HG03342 (cell line): Measurements from ENCODE around the gene PCDHGA12.
"Not testable (repeated sequence)": the region's sequence is repeated elsewhere in the genome, so short reads cannot be mapped to it uniquely, and the experiment has no call there.

Experiments used
- ATAC-seq: cut with Tn5 transposase; IDR thresholded peaks from one replicate; pipeline ENCODE4 v1.9.1; 2021; ENCODE audit warnings: mild to moderate bottlenecking, moderate library complexity; ENCODE audit not compliant: unreplicated experiment

Gene PCDHGA12

DNA sequence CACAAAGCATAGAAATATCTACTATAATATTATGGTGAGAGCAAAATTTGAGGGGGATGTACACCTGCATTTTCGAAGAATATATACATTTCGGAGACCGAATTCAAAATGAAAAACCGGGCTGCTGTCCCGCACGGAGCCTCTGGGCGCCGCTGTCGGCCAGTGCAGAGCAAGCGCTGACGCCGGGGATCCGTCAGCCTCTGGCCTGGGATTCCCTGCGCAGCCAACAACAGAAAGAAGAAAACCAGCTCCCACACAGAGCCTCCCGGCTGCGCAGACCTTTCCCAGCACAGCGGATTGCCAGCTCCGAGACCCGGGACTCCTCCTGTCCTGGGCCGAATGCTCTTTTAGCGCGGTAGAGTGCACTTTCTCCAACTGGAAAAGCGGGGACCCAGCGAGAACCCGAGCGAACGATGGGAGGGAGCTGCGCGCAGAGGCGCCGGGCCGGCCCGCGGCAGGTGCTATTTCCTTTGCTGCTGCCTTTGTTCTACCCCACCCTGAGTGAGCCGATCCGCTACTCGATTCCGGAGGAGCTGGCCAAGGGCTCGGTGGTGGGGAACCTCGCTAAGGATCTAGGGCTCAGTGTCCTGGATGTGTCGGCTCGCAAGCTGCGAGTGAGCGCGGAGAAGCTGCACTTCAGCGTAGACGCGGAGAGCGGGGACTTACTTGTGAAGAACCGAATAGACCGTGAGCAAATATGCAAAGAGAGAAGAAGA lies 22.4 kb upstream of the PCDHGA12 start, which contains the start of gene PCDHGB6:
PCDHGB6 (plus strand) TSS at position 232 of the 716 bp plus-strand sequence; CDS start at position 414, 182 bp downstream.
- ATAC-seq: peak; percentile 82

- no peak for ATAC-seq
These were observed 20.6 kb upstream of the PCDHGA12 start for GRCh38 chr5:141409598-141410306.

GRCh38 chr5:141411575-141411974 lies 18.7 kb upstream of the PCDHGA12 start:
- no peak for ATAC-seq

DNA sequence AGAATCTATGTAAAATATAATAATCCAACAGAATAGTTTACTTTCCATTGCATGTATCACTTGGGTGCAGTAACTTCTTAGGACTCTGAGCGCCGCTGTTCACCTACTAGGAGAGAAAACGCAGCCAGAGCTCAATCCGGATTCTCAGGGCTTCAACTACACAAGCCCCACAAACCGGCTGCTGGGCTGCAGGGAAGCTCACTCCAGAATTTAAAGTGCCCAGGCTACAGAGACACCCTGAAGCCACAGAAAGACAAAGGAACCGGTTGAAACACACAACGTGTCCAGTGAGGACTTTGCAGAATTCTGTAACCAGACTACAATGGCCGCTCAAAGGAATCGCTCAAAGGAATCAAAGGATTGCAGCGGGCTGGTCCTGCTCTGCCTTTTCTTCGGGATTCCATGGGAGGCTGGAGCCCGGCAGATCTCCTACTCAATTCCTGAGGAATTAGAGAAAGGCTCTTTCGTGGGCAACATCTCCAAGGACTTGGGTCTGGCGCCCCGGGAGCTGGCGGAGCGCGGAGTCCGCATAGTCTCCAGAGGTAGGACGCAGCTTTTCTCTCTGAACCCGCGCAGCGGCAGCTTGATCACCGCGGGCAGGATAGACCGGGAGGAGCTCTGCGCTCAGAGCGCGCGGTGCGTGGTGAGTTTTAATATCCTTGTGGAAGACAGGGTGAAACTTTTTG lies 17.3 kb upstream of the PCDHGA12 start, which contains the start of gene PCDHGA10:
PCDHGA10 (plus strand) TSS at position 134 of the 686 bp plus-strand sequence; CDS start at position 323, 189 bp downstream.
- ATAC-seq: peak; percentile 83

DNA sequence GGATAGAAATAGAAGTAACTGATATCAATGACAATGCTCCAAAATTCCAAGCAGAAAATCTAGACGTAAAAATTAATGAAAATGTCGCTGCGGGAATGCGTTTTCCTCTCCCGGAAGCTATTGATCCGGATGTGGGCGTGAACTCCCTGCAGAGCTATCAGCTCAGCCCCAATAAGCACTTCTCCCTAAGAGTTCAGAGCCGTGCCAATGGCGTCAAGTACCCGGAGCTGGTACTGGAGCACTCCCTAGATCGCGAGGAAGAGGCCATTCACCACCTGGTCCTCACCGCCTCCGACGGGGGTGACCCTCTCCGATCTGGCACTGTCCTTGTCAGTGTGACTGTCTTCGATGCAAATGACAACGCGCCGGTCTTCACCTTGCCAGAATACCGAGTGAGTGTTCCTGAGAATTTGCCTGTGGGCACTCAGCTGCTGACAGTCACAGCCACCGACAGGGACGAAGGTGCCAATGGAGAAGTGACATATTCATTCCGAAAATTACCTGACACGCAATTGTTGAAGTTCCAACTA lies 16.7 kb upstream of the PCDHGA12 start:
- no peak for ATAC-seq

DNA sequence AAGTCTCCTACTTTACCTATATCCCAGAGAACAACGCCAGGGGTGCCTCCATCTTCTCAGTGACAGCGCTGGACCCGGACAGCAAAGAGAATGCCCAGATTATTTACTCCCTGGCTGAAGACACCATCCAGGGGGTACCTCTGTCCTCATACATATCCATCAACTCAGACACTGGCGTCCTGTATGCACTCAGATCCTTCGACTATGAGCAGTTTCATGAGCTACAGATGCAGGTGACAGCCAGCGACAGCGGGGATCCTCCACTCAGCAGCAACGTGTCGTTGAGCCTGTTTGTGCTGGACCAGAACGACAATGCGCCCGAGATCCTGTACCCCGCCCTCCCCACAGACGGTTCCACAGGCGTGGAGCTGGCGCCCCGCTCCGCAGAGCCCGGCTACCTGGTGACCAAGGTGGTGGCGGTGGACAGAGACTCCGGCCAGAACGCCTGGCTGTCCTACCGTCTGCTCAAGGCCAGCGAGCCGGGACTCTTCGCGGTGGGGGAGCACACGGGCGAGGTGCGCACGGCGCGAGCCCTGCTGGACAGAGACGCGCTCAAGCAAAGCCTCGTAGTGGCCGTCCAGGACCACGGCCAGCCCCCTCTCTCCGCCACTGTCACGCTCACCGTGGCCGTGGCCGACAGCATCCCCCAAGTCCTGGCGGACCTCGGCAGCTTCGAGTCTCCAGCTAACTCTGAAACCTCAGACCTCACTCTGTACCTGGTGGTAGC lies 15.6 kb upstream of the PCDHGA12 start:
- not testable (repeated sequence) for ATAC-seq

GRCh38 chr5:141415275-141415618 lies 15.1 kb upstream of the PCDHGA12 start:
- not testable (repeated sequence) for ATAC-seq

- peak; percentile 74 for ATAC-seq
These were observed 12.7 kb upstream of the PCDHGA12 start, which contains the start of gene PCDHGB7 for GRCh38 chr5:141417494-141418172. PCDHGB7 (plus strand) TSS chr5:141417677; CDS start chr5:141417860, 183 bp downstream.

GRCh38 chr5:141419074-141419880 lies 11.0 kb upstream of the PCDHGA12 start:
- ATAC-seq: no peak

GRCh38 chr5:141420855-141421488 lies 9.3 kb upstream of the PCDHGA12 start, which contains the start of gene PCDHGA11:
PCDHGA11 (plus strand) TSS chr5:141421051; CDS start chr5:141421228, 177 bp downstream.
- peak; percentile 52 for ATAC-seq

- ATAC-seq: no peak
These were observed 8.8 kb upstream of the PCDHGA12 start for GRCh38 chr5:141421489-141421855.

GRCh38 chr5:141422742-141423291 lies 7.5 kb upstream of the PCDHGA12 start:
- ATAC-seq: no peak

GRCh38 chr5:141427783-141428426 lies 2.4 kb upstream of the PCDHGA12 start:
- no peak for ATAC-seq

- peak; percentile 66 for ATAC-seq
These were observed 979 bp downstream of the PCDHGA12 start for GRCh38 chr5:141431286-141431685.

DNA sequence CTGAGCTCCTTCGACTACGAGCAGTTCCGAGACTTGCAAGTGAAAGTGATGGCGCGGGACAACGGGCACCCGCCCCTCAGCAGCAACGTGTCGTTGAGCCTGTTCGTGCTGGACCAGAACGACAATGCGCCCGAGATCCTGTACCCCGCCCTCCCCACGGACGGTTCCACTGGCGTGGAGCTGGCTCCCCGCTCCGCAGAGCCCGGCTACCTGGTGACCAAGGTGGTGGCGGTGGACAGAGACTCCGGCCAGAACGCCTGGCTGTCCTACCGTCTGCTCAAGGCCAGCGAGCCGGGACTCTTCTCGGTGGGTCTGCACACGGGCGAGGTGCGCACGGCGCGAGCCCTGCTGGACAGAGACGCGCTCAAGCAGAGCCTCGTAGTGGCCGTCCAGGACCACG lies 2.0 kb downstream of the PCDHGA12 start:
- not testable (repeated sequence) for ATAC-seq

- ATAC-seq: not testable (repeated sequence)
These were observed 2.4 kb downstream of the PCDHGA12 start for GRCh38 chr5:141432726-141433125.

DNA sequence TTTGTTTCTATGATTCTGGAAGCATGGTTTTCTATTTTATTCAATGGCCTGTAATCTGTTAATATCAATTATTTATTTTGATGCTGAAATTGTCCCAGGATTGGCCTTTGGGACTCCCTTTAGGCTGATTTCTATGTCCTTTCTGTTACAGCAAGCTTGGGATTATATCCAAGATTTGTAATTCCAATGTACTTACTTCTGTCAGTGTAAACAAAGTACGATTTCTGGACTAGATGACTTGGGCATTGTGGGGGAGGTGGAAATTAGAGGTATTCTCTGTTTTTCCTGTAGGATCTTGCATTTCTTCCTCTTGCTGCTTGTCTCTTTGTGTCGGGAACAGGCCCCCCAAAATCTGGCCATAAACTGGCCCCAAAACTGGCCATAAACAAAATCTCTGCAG lies 3.7 kb downstream of the PCDHGA12 start:
- ATAC-seq: no peak

- no peak for ATAC-seq
These were observed 6.9 kb downstream of the PCDHGA12 start for GRCh38 chr5:141437221-141437620.
